IMR-90 (cell line): ENCODE measurements around the gene CEP70. TPM values are rescaled to one million over a fixed set of nuclear protein-coding genes. Genes with fewer than 3 reads are reported as not detected.

Source experiments
- ATAC-seq: fragments of 200-7000 bp; cut with Tn5 transposase; 2 replicates; pipeline ENCODE4 v1.9.1; 2020; ENCODE audit warnings: low read depth, mild to moderate bottlenecking, moderate library complexity
- BruUV-seq: library from RNA; stranded (reverse); fragments of 400-500 nt; replicated peaks from 2 replicates; lab custom pipeline; 2021; lab: Mats Ljungman, UMichigan
- CTCF ChIA-PET: fragments of 300-600 bp; formaldehyde crosslinking; extraction: SDS; loops from one replicate; lab custom pipeline; 2021; ENCODE audit warnings: antibody characterized with exemption; lab: Yijun Ruan, JAX
- POLR2A ChIA-PET: fragments of 300-600 bp; sonication (Branson Sonifier 250); formaldehyde crosslinking; loops from one replicate; lab custom pipeline; 2022; ENCODE audit warnings: antibody characterized with exemption; ENCODE audit not compliant: unreplicated experiment; lab: Charles Lee
- DNase-seq: peaks from one replicate; pipeline ENCODE4 v3.0.0; 2013
- H2AFZ ChIP-seq: replicated peaks from 2 replicates; pipeline ENCODE3; 2013; ENCODE audit warnings: low read length, mild to moderate bottlenecking; ENCODE audit not compliant: poor library complexity
- H2AK5ac ChIP-seq: 2 replicates; pipeline ENCODE4 v1.6.1; 2013; ENCODE audit warnings: low read depth, low read length, inconsistent platforms
- H2AK9ac ChIP-seq: replicated peaks from 2 replicates; pipeline ENCODE3; 2013; ENCODE audit warnings: mild to moderate bottlenecking, low read depth, low read length, moderate library complexity; ENCODE audit not compliant: poor library complexity
- H2BK120ac ChIP-seq: 2 replicates; pipeline ENCODE4 v1.6.1; 2013; ENCODE audit warnings: low read depth, low read length, inconsistent platforms
- H2BK15ac ChIP-seq: 3 replicates; pipeline ENCODE4 v1.6.1; 2013; ENCODE audit warnings: low read depth, low read length, inconsistent platforms
- H2BK20ac ChIP-seq: 2 replicates; pipeline ENCODE4 v1.6.1; 2013; ENCODE audit warnings: low read depth, mild to moderate bottlenecking, inconsistent platforms, low read length, moderate library complexity
- H2BK5ac ChIP-seq: 2 replicates; pipeline ENCODE4 v1.6.1; 2013; ENCODE audit warnings: mild to moderate bottlenecking, low read depth, low read length, inconsistent platforms; ENCODE audit not compliant: poor library complexity, severe bottlenecking
- H3K14ac ChIP-seq: replicated peaks from 2 replicates; pipeline ENCODE4 v1.6.1; 2013; ENCODE audit warnings: low read depth, low read length, inconsistent platforms
- H3K18ac ChIP-seq: 2 replicates; pipeline ENCODE4 v1.6.1; 2013; ENCODE audit warnings: low read depth, low read length, control low read depth
- H3K23ac ChIP-seq: 2 replicates; pipeline ENCODE4 v1.6.1; 2013; ENCODE audit warnings: low read depth, low read length, inconsistent platforms
- H3K27ac ChIP-seq: 2 replicates; pipeline ENCODE4 v1.5.1; 2013; ENCODE audit warnings: mild to moderate bottlenecking, control low read depth, low read length; ENCODE audit not compliant: insufficient read depth
- H3K27me3 ChIP-seq: 2 replicates; pipeline ENCODE4 v1.6.1; 2013; ENCODE audit warnings: low read length; ENCODE audit not compliant: control insufficient read depth, insufficient read depth
- H3K36me3 ChIP-seq: 2 replicates; pipeline ENCODE4 v1.6.1; 2013; ENCODE audit warnings: low read length, mixed read lengths; ENCODE audit not compliant: control insufficient read depth, insufficient read depth
- H3K4ac ChIP-seq: 2 replicates; pipeline ENCODE4 v1.6.1; 2013; ENCODE audit warnings: low read depth, low read length, inconsistent platforms
- H3K4me1 ChIP-seq: 2 replicates; pipeline ENCODE4 v1.6.1; 2013; ENCODE audit warnings: low read length, mixed read lengths; ENCODE audit not compliant: control insufficient read depth, insufficient read depth
- H3K4me2 ChIP-seq: 2 replicates; pipeline ENCODE4 v1.6.1; 2013; ENCODE audit warnings: low read depth, mild to moderate bottlenecking, control low read depth, low read length, moderate library complexity
- H3K4me3 ChIP-seq: 2 replicates; pipeline ENCODE4 v1.5.1; 2013; ENCODE audit warnings: low read depth, mild to moderate bottlenecking, control low read depth, low read length, moderate library complexity; ENCODE audit not compliant: insufficient read depth
- H3K56ac ChIP-seq: 2 replicates; pipeline ENCODE4 v1.6.1; 2013; ENCODE audit warnings: low read length, inconsistent platforms; ENCODE audit not compliant: insufficient read depth; ENCODE audit errors: extremely low read depth
- H3K79me1 ChIP-seq, 2 experiments: 2 replicates each; pipeline ENCODE4 v1.6.1; 2013; ENCODE audit warnings: low read length in 2 of 2, inconsistent platforms in 1 of 2, low read depth in 1 of 2
- H3K9ac ChIP-seq: 2 replicates; pipeline ENCODE4 v1.6.1; 2013; ENCODE audit warnings: low read depth, low read length, control low read depth
- H3K9me1 ChIP-seq: 2 replicates; pipeline ENCODE4 v1.6.1; 2013; ENCODE audit warnings: low read length, inconsistent platforms; ENCODE audit not compliant: insufficient read depth
- H3K9me3 ChIP-seq: 2 replicates; pipeline ENCODE4 v1.6.1; 2013; ENCODE audit warnings: low read length; ENCODE audit not compliant: control insufficient read depth, insufficient read depth
- H4K20me1 ChIP-seq: 2 replicates; pipeline ENCODE4 v1.6.1; 2013; ENCODE audit warnings: low read length, inconsistent platforms; ENCODE audit not compliant: insufficient read depth
- H4K5ac ChIP-seq: 2 replicates; pipeline ENCODE4 v1.6.1; 2013; ENCODE audit warnings: mild to moderate bottlenecking, low read depth, low read length, control low read depth
- H4K8ac ChIP-seq, 2 experiments: 2 replicates each; pipeline ENCODE4 v1.6.1; 2013; ENCODE audit warnings: low read depth in 2 of 2, low read length in 2 of 2, control low read depth in 1 of 2, inconsistent platforms in 1 of 2
- H4K91ac ChIP-seq: 2 replicates; pipeline ENCODE4 v1.6.1; 2013; ENCODE audit warnings: low read depth, low read length, inconsistent platforms; ENCODE audit not compliant: insufficient read depth
- FOS ChIP-seq: fragments of 150-350 bp; IDR thresholded peaks from 2 replicates; pipeline ENCODE4 v1.6.1; 2016; ENCODE audit warnings: low read depth, low read length
- NFE2L2 ChIP-seq: fragments of 150-350 bp; IDR thresholded peaks from 2 replicates; pipeline ENCODE4 v1.6.1; 2016; ENCODE audit warnings: low read depth, mild to moderate bottlenecking, low read length
- POLR2A ChIP-seq: IDR thresholded peaks from 2 replicates; pipeline ENCODE4 v1.6.1; 2012; ENCODE audit warnings: mild to moderate bottlenecking, low read depth, low read length
- RFX5 ChIP-seq: IDR thresholded peaks from 2 replicates; pipeline ENCODE4 v1.8.0; 2012; ENCODE audit warnings: low read depth, mild to moderate bottlenecking, low read length, moderate library complexity
- WGBS, 2 experiments: methylation state at CpG; one replicate each; pipeline versions ENCODE4 v1.1.5 to v1.1.7; 2013; ENCODE audit warnings: missing lambda C conversion rate in 2 of 2; ENCODE audit not compliant: insufficient read length in 1 of 2; ENCODE audit errors: extremely low coverage in 2 of 2; 5-methylcytosine and 5-hydroxymethylcytosine counted together
- dilution Hi-C: fragments of 300-500 bp; cut with HindIII; formaldehyde crosslinking; loops from one replicate; pipeline ENCODE4 v1.14.3; 2018; ENCODE audit warnings: low sequenced_read_pairs; ENCODE audit not compliant: unreplicated experiment
- in situ Hi-C: fragments of 300-500 bp; cut with MboI; formaldehyde crosslinking; loops from 3 replicates; pipeline ENCODE4 v1.14.3; 2019; ENCODE audit warnings: low sequenced_read_pairs, inconsistent platforms, mixed read lengths
- intact Hi-C: fragments of 100-400 bp; cut with micrococcal nuclease; formaldehyde crosslinking; loops from 2 replicates; pipeline ENCODE4 v1.10.0; 2022
- polyA plus RNA-seq, 3 experiments: library from polyadenylated mRNA; depleted of rRNA; stranded (reverse); fragments of >200 nt; gene quantifications; 2 replicates each; pipeline ENCODE4 v1.2.3, GENCODE V29; 2012; ENCODE audit warnings: low replicate concordance in 1 of 3
- total RNA-seq: library from RNA; depleted of rRNA; stranded (reverse); fragments of >200 nt; gene quantifications from 2 replicates; pipeline ENCODE4 v1.2.3, GENCODE V29; 2012
- TF ChIP-seq, protein P1 (sequence below): fragments of 150-350 bp; IDR thresholded peaks from 2 replicates; pipeline ENCODE4 v1.6.1; 2016; ENCODE audit warnings: low read depth, mild to moderate bottlenecking, low read length, moderate library complexity, borderline replicate concordance

The CEP70 gene
- total and polyA plus RNA-seq, 2 of the 4 experiments (the other 2 are of a cell fraction) = 4.6 to 11.1 TPM

DNA sequence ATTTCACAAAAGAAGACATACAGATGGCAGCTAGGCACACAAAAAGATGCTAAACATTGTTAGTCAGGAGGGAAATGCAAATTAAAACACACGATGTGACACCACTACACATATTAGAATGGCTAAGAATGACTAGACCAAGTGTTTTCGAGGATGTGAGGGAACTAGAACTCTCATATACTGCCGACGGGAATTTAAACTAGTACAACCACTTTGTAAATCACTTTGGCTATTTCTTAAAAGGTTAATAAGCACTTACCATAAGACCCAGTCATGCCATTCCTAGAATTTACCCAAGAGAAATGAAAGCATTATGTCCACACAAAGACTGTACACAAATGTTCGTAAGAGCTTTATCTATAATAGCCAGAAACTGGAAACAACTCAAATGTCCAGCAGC lies 5.6 kb downstream of the CEP70 start:
- Histone ChIP-seq H3K18ac (no peak overlapping the region), H3K4me1 (no peaks in the 10 kb centered on the region), H3K4me2 (no peak overlapping the region), H2BK15ac (no peak overlapping the region), H3K4ac (no peak overlapping the region), H3K27ac (no peak overlapping the region), H3K79me1 (peaks cover under 1 to 9% of the 10 kb centered on the region in 2 experiments; a peak in 3 of 4 replicates), H4K8ac (no peak overlapping the region), H3K56ac (no peak overlapping the region), H3K23ac (no peak overlapping the region), H2BK20ac (no peak overlapping the region), H3K36me3 (no peaks in the 10 kb centered on the region), H2AK5ac (no peak overlapping the region), H4K91ac (no peak overlapping the region), H3K14ac (no peak overlapping the region), H4K20me1 (no peaks in the 10 kb centered on the region), H3K4me3 (no peak overlapping the region), H3K27me3 (no peaks in the 10 kb centered on the region), H2AK9ac (no peak overlapping the region), H2BK120ac (no peak overlapping the region), H4K5ac (no peak overlapping the region), H3K9ac (no peak overlapping the region), H3K9me3 (no peaks in the 10 kb centered on the region), H2AFZ (no peak overlapping the region), H3K9me1 (no peaks in the 10 kb centered on the region), H2BK5ac (no peak overlapping the region)
- in situ Hi-C loops (loop anchor here (25.0 kb wide), 1 partner anchor 749 kb away; the partner anchor contains the start of gene MRPS22), intact Hi-C loops (no loop called here), dilution Hi-C loops (no loop called here)
- POLR2A ChIA-PET = no interaction called here
- ATAC-seq = no peak
- CTCF ChIA-PET = interaction anchor here (1.8 kb wide), 1 partner anchor 327 kb away, joined by 5 read pairs; no protein-coding TSS in a partner anchor
- TF ChIP-seq, protein P1, sequence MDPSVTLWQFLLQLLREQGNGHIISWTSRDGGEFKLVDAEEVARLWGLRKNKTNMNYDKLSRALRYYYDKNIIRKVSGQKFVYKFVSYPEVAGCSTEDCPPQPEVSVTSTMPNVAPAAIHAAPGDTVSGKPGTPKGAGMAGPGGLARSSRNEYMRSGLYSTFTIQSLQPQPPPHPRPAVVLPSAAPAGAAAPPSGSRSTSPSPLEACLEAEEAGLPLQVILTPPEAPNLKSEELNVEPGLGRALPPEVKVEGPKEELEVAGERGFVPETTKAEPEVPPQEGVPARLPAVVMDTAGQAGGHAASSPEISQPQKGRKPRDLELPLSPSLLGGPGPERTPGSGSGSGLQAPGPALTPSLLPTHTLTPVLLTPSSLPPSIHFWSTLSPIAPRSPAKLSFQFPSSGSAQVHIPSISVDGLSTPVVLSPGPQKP = no peak
- no peak for TF ChIP-seq RFX5
- TF ChIP-seq FOS = no peak
- TF ChIP-seq POLR2A = no peak
- no peak for TF ChIP-seq NFE2L2
- BruUV-seq = no TSS peak
- no CpG with 5 or more reads among the region's 5 CpGs for WGBS, 2 experiments
- DNase-seq = no peak
